ENCODE data around the gene CD58. TPM values are rescaled to one million over a fixed set of nuclear protein-coding genes. Genes with fewer than 3 reads are reported as not detected.

The CD58 gene
- polyA plus RNA-seq, 1 donor (not counting 4 experiments of a cell fraction or from before 2014, with no cell fraction given): 38.6 TPM

GRCh38 chr1:116487031-116487430, 83.8 kb downstream of the CD58 start:
- Histone ChIP-seq H3K36me3 (ENCODE audit: control insufficient read depth in 2 of 2, extremely low read depth in 1 of 2, insufficient read depth in 2 of 2, low read length in 2 of 2) (no peaks in the 10 kb centered on the region), H4K20me1 (ENCODE audit: control insufficient read depth, extremely low read depth, insufficient read depth, low read length) (no peaks in the 10 kb centered on the region), H3K27me3 (ENCODE audit: control insufficient read depth, extremely low read depth, insufficient read depth, low read length) (no peaks in the 10 kb centered on the region), H3K4me3 (ENCODE audit: control insufficient read depth in 2 of 3, extremely low read depth in 1 of 3, insufficient read depth in 2 of 3, low read depth in 1 of 3, low read length in 3 of 3) (no peak overlapping the region), H2AFZ (ENCODE audit: control insufficient read depth, low read length) (no peak overlapping the region), H3K79me2 (ENCODE audit: control insufficient read depth, insufficient read depth, low read length) (no peaks in the 10 kb centered on the region), H3K9me1 (ENCODE audit: control insufficient read depth, extremely low read depth, insufficient read depth, low read length) (no peaks in the 10 kb centered on the region), H3K9ac (ENCODE audit: control insufficient read depth, extremely low read depth, insufficient read depth, low read length) (no peak overlapping the region), H3K4me1 (ENCODE audit: control insufficient read depth, extremely low read depth, insufficient read depth, low read length) (peaks cover 15% of the 10 kb centered on the region), H3K27ac (ENCODE audit: control insufficient read depth, insufficient read depth, low read length) (no peak overlapping the region), H3K9me3 (ENCODE audit: control insufficient read depth, low read depth, low read length) (no peaks in the 10 kb centered on the region), H3K4me2 (ENCODE audit: control insufficient read depth, extremely low read depth, insufficient read depth, low read depth, low read length) (no peak overlapping the region)
- dilution Hi-C loops (cut with MboI; ENCODE audit: extremely low pct_ligation_motif_present, low sequenced_read_pairs): no loop called here
- DNase-seq (ENCODE audit: low read depth, low spot score) (no peak), FAIRE-seq (no peak)
- TF ChIP-seq EZH2 (IDR thresholded peaks at IDR 0.05; ENCODE audit: low read length): no peak
- TF ChIP-seq CTCF (optimal IDR thresholded peaks at IDR 0.05 in 1 of 3, IDR thresholded peaks at IDR 0.05 in 1 of 3, conservative IDR thresholded peaks at IDR 0.05 in 1 of 3; ENCODE audit: extremely low read depth in 1 of 3, insufficient read depth in 2 of 3, low read length in 3 of 3): no peak

GRCh38 chr1:116486424-116486823, 84.4 kb downstream of the CD58 start:
- H3K4me3 ChIP-seq (ENCODE audit: control insufficient read depth in 2 of 3, extremely low read depth in 1 of 3, insufficient read depth in 2 of 3, low read depth in 1 of 3, low read length in 3 of 3): no peak overlapping the region
- H2AFZ ChIP-seq (ENCODE audit: control insufficient read depth, low read length): no peak overlapping the region
- no peaks in the 10 kb centered on the region for H3K9me3 ChIP-seq (ENCODE audit: control insufficient read depth, low read depth, low read length)
- no peaks in the 10 kb centered on the region for H4K20me1 ChIP-seq (ENCODE audit: control insufficient read depth, extremely low read depth, insufficient read depth, low read length)
- no peaks in the 10 kb centered on the region for H3K79me2 ChIP-seq (ENCODE audit: control insufficient read depth, insufficient read depth, low read length)
- peaks cover 15% of the 10 kb centered on the region for H3K4me1 ChIP-seq (ENCODE audit: control insufficient read depth, extremely low read depth, insufficient read depth, low read length)
- no peak overlapping the region for H3K4me2 ChIP-seq (ENCODE audit: control insufficient read depth, extremely low read depth, insufficient read depth, low read depth, low read length)
- H3K27ac ChIP-seq (ENCODE audit: control insufficient read depth, insufficient read depth, low read length): no peak overlapping the region
- no peaks in the 10 kb centered on the region for H3K27me3 ChIP-seq (ENCODE audit: control insufficient read depth, extremely low read depth, insufficient read depth, low read length)
- dilution Hi-C loops (cut with MboI; ENCODE audit: extremely low pct_ligation_motif_present, low sequenced_read_pairs): no loop called here
- no peaks in the 10 kb centered on the region for H3K9me1 ChIP-seq (ENCODE audit: control insufficient read depth, extremely low read depth, insufficient read depth, low read length)
- H3K36me3 ChIP-seq (ENCODE audit: control insufficient read depth in 2 of 2, extremely low read depth in 1 of 2, insufficient read depth in 2 of 2, low read length in 2 of 2): no peaks in the 10 kb centered on the region
- no peak for FAIRE-seq
- no peak for DNase-seq (ENCODE audit: low read depth, low spot score)
- H3K9ac ChIP-seq (ENCODE audit: control insufficient read depth, extremely low read depth, insufficient read depth, low read length): no peak overlapping the region
- no peak for TF ChIP-seq EZH2 (IDR thresholded peaks at IDR 0.05; ENCODE audit: low read length)
- TF ChIP-seq CTCF (optimal IDR thresholded peaks at IDR 0.05 in 1 of 3, IDR thresholded peaks at IDR 0.05 in 1 of 3, conservative IDR thresholded peaks at IDR 0.05 in 1 of 3; ENCODE audit: extremely low read depth in 1 of 3, insufficient read depth in 2 of 3, low read length in 3 of 3): no peak

Data from keratinocyte (primary cell).